Stimulated activated CD4-positive, alpha-beta T cell treated with anti-CD3 and anti-CD28 coated beads, TNF-alpha, amount 100 ng/mL, for 1 hour (primary cell): ENCODE measurements around the gene PRRC2B.
"Not testable (repeated sequence)": the region's sequence is repeated elsewhere in the genome, so short reads cannot be mapped to it uniquely, and the experiment has no call there.

Experiments used
- DNase-seq, 3 donors: peaks; one replicate each; pipeline ENCODE4 v3.0.0-alpha.2; 2020; ENCODE audit warnings: low read depth in 3 of 3, low spot score in 1 of 3

Gene PRRC2B

GRCh38 chr9:131433302-131433854 is 39.5 kb downstream of the PRRC2B start:
- DNase-seq, result no peak

- DNase-seq, result no peak
Measured at GRCh38 chr9:131434673-131435072, 40.8 kb downstream of the PRRC2B start.

DNA sequence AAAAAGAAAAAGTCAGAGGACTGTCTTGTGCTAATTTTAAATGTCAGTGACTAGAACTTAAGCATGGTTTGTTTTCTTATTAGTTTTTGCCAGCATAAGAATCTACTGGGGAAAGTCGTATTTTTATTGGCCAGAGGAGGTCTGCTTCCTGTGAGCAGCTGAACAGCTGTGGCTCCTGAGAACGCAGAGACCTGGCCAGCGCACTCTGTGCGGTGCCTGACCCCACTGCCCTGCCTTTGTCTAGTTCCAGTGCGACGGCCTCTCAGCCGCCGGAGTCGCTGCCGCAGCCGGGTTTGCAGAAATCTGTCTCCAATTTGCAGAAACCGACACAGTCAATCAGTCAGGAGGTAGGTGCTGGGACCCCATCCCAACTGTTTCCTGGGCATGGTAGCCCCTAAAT is 42.5 kb downstream of the PRRC2B start:
- no peak for DNase-seq

GRCh38 chr9:131436865-131437271 is 43.0 kb downstream of the PRRC2B start:
- DNase-seq, result no peak

- no peak for DNase-seq
Measured at GRCh38 chr9:131438190-131438589, 44.3 kb downstream of the PRRC2B start.

DNA sequence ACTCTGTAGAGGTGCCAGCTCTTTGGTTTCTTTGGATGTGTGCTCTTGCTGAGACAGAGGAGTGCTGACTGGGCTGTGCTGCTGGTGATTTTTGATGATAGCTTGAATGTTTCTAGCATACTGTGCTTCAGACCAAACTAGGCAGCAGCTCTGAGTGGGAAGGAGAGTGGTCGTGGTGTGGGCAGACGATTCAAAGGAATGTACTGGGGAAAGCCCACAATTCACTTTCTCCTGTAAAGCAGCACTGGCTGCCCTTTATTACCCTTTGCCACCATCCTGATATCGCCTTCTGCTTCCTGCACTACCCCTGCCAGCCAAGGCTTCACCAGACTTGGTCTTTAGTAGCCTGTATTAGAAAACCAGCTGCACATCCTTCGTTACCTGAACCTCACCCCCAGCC is 45.3 kb downstream of the PRRC2B start:
- no peak for DNase-seq

DNA sequence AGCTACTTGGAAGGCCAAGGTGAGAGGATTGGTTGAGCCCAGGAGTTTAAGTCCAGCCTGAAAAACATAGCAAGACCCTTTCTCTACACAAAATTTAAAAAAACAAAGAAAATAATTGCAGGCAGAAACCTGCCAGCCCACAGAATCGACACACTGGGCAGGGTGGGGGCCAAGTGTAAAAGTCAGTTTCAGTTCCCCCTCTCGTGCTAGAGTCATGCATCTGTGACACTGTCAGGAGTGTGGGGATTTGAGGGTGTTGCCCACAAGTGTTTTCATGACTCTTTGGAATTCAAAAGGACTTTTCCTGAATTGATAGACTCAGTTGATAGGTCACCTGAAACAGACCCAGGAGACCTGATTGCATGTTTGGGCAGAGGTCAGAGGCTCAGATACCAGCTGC is 47.6 kb downstream of the PRRC2B start:
- DNase-seq, result no peak

GRCh38 chr9:131442351-131442750 is 48.5 kb downstream of the PRRC2B start:
- no peak for DNase-seq

GRCh38 chr9:131443648-131444047 is 49.8 kb downstream of the PRRC2B start:
- DNase-seq, result no peak

DNA sequence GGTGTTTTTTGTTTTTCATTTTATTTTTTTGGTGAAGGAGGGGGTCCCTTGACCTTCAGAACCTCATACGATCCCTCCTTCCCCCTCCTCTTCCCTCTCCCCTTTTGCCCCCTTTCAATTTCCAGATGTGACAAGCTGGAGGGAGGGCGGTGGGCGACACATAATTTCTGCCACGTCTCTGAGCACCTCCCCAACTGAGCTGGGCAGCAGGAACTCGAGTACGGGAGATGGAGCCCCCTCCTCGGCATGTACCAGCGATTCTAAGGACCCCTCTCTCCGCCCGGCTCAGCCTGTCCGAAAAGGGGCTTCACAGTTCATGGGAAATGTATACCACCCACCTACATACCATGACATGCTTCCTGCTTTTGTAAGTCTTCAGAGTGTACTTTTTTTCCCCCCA is 52.4 kb downstream of the PRRC2B start:
- DNase-seq, result no peak

- no peak for DNase-seq
Measured at GRCh38 chr9:131447148-131447547, 53.3 kb downstream of the PRRC2B start.

DNA sequence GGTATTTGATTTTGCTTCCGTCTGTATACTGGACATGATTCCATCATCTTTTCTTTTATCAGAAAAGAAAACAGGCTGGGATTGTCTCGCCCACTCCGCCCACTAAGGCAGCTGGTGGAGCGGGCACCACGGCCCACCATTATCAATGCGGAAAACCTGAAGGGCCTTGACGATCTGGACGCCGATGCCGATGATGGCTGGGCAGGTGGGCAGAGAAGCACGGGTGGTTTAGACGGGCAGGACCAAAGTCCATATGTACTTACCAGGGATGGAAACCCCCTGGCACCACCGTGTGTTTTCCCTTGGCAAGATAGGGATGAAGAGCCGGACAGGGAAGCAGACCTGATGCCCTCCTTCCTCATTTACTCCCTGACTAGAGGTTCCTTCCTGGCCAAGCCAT is 53.7 kb downstream of the PRRC2B start:
- no peak for DNase-seq

DNA sequence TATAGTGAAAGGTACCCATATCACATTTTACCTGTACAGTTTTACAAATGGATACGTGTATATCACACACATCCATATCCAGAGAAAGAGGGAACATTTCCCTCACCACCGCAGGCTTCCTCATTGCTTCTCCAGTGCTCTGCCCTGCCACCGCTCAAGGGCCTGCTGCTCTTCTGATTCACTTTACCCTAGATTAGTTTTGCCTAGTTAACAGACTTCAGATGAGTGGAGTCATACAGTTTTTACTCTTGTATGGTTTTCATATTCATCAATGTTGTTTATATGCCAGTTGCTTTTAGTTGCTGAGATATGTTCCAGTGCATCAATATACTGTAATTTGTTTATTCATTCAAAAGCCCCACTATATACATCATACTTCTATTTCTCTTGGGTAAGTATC is 54.9 kb downstream of the PRRC2B start:
- no peak for DNase-seq

GRCh38 chr9:131449276-131449675 is 55.4 kb downstream of the PRRC2B start:
- no peak for DNase-seq

DNA sequence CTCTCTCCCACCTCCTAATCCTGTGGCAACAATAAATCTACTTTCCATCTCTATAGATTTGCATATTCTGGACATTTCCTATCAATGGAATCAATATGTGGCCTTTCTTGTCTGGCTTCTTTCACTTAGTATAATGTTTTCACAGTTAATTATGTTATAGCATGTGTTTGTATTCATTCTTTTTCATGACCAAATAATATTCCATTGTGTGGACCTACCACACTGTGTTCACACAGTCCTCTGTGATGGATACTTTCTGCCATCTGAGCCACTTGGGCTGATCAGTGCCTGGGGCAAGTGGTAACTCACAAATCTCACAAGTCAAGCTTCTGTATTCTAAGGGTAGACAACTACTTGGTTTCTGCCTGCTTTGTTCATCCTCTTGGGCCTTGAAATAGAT is 60.1 kb downstream of the PRRC2B start:
- no peak for DNase-seq

DNA sequence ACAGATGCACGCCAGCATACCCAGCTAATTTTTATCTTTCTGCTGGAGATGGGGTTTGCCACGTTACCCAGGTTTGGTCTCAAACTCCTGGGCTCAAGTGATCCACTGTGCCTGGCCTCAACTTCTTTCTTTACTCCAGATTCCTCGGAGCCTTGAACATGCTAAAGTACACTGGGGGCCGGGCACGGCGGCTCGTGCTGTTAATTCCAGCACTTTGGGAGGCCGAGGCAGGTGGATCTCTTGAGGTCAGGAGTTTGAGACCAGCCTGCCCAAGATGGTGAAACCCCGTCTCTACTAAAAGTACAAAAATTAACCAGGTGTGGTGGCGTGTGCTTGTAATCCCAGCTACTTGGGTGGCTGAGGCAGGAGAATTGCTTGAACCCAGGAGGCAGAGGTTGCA is 61.8 kb downstream of the PRRC2B start:
- DNase-seq, result not testable (repeated sequence)

- no peak for DNase-seq
Measured at GRCh38 chr9:131457746-131458145, 63.9 kb downstream of the PRRC2B start.

DNA sequence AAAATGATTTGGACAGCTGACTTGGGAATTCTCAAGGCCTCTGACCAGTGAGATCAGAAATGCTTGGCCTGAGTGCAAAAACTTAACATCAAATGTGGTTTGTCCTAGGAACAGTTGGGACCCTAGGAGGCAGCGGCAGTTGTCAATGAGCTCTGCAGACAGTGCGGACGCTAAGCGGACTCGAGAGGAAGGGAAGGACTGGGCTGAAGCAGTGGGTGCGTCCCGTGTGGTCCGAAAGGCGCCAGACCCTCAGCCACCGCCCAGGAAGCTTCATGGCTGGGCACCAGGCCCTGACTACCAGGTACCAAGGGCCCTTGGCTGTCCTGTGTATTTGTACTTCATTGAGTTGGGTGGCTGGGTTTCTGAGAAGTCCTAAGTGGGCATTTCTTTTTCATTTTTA is 65.2 kb downstream of the PRRC2B start:
- no peak for DNase-seq

DNA sequence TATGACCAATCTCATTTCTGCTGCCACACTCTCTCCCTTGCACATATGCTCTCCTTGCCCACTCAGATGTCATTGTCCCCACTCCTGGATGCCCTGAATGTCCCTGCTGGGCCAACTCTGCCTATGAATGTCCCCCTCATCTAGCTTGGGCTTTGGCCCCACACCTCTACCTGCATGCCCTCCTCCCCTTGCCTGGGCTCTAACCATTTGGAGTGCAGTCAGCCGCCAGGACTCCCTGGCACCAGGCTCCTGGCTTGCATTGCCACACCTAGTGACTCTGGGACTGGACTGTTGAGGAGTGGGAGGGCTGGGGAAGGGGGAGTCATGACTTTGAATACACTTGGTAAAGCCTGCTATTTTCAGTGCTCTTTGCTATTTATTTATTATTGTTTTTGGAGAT is 67.3 kb downstream of the PRRC2B start:
- no peak for DNase-seq

GRCh38 chr9:131464354-131465000 is 70.6 kb downstream of the PRRC2B start:
- DNase-seq, result no peak

GRCh38 chr9:131465401-131465800 is 71.5 kb downstream of the PRRC2B start:
- no peak for DNase-seq

- DNase-seq, result no peak
Measured at GRCh38 chr9:131467214-131467935, 73.5 kb downstream of the PRRC2B start.

DNA sequence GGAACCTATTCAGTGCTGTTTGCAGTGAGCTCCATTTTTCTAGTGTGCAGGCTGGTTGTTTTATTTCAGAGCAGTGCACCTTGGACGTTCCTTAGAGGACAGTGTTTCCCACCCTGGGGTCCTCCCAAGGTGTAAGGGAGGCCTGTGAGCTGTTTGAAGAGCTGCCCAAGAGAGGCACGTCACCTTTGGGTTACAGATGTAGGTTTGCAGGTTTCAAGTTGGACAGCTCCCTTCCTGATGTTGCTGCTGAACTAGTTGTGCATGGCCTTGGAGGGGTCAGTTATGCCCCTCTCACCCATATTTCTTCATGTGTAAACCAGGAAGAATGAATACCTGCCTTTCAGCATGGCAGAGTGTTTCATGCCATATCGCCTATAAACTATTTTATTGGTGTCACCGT is 74.1 kb downstream of the PRRC2B start:
- DNase-seq, result no peak
